NB4 (cell line): ENCODE results near the gene ACOX3.

Experiments used
- POLR2A ChIP-seq: IDR thresholded peaks from 2 replicates; pipeline ENCODE4 v1.6.1; 2011; ENCODE audit warnings: mild to moderate bottlenecking; ENCODE audit not compliant: insufficient read length; ENCODE audit errors: extremely low read depth
- TF ChIP-seq, protein P1 (sequence below): IDR thresholded peaks from one replicate; pipeline ENCODE4 v1.5.1; 2012; ENCODE audit warnings: low read depth, low read length
- TF ChIP-seq, protein P2 (sequence below): IDR thresholded peaks from 2 replicates; pipeline ENCODE4 v1.6.1; 2011; ENCODE audit warnings: low read depth, low read length

DNA sequence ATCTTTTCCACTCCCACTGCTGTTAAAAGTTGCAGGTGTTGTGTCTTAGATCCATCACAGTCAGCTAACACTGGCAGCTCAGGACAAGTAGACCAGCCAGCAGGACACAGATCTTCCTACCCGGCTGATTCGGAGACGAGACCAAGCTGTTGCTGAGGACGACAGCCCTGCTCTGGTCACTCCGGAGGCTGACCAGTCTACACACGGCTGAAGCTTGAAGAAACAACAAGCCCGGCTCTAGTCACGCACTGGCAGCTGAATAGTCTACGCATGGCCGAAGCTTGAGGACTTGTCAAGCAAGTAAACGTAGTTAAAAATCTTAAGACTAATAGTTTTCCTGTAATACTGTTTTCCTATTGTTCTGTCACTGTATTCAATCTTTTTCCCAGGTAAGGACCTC, 1.8 kb downstream of the ACOX3 start:
- TF ChIP-seq, protein P1, sequence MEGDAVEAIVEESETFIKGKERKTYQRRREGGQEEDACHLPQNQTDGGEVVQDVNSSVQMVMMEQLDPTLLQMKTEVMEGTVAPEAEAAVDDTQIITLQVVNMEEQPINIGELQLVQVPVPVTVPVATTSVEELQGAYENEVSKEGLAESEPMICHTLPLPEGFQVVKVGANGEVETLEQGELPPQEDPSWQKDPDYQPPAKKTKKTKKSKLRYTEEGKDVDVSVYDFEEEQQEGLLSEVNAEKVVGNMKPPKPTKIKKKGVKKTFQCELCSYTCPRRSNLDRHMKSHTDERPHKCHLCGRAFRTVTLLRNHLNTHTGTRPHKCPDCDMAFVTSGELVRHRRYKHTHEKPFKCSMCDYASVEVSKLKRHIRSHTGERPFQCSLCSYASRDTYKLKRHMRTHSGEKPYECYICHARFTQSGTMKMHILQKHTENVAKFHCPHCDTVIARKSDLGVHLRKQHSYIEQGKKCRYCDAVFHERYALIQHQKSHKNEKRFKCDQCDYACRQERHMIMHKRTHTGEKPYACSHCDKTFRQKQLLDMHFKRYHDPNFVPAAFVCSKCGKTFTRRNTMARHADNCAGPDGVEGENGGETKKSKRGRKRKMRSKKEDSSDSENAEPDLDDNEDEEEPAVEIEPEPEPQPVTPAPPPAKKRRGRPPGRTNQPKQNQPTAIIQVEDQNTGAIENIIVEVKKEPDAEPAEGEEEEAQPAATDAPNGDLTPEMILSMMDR, result no peak
- TF ChIP-seq POLR2A, result no peak
- TF ChIP-seq, protein P2, sequence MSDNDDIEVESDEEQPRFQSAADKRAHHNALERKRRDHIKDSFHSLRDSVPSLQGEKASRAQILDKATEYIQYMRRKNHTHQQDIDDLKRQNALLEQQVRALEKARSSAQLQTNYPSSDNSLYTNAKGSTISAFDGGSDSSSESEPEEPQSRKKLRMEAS, result no peak
